GM23248 (cell line): Measurements from ENCODE around the gene SLC35A3. TPM values are rescaled to one million over a fixed set of nuclear protein-coding genes. Genes with fewer than 3 reads are reported as not detected.
A peak's percentile ranks its signal among the peaks of the same experiment; 100 is the strongest.

ENCODE experiments used
- DNase-seq: peaks from one replicate; pipeline ENCODE4 v3.0.0-alpha.2; 2015
- H2AFZ ChIP-seq: fragments of 200-600 bp; sonication (generic); 2 replicates; pipeline ENCODE4 v1.6.1; 2016; ENCODE audit warnings: antibody characterized with exemption
- H3F3A ChIP-seq: fragments of 200-600 bp; sonication (generic); 2 replicates; pipeline ENCODE4 v1.6.1; 2016; ENCODE audit warnings: mild to moderate bottlenecking, antibody characterized with exemption, mixed run types; ENCODE audit not compliant: insufficient read depth
- H3K27ac ChIP-seq: fragments of 200-600 bp; sonication (generic); 2 replicates; pipeline ENCODE4 v1.5.1; 2016; ENCODE audit warnings: mild to moderate bottlenecking
- H3K27me3 ChIP-seq: fragments of 200-600 bp; sonication (generic); replicated peaks from 2 replicates; pipeline ENCODE4 v1.6.1; 2016; ENCODE audit warnings: mild to moderate bottlenecking; ENCODE audit not compliant: insufficient read depth
- H3K36me3 ChIP-seq: fragments of 200-600 bp; sonication (generic); 2 replicates; pipeline ENCODE4 v1.6.1; 2016; ENCODE audit warnings: low read depth, mild to moderate bottlenecking
- H3K4me1 ChIP-seq: fragments of 200-600 bp; sonication (generic); 2 replicates; pipeline ENCODE4 v1.6.1; 2016; ENCODE audit warnings: mild to moderate bottlenecking; ENCODE audit not compliant: insufficient read depth
- H3K4me2 ChIP-seq: fragments of 200-600 bp; sonication (generic); one replicate; pipeline ENCODE4 v1.6.1; 2016; ENCODE audit warnings: mild to moderate bottlenecking; ENCODE audit not compliant: unreplicated experiment
- H3K4me3 ChIP-seq: fragments of 200-600 bp; sonication (generic); 2 replicates; pipeline ENCODE4 v1.5.1; 2016; ENCODE audit warnings: mild to moderate bottlenecking
- H3K79me2 ChIP-seq: fragments of 200-600 bp; sonication (generic); 2 replicates; pipeline ENCODE4 v1.6.1; 2016; ENCODE audit warnings: mild to moderate bottlenecking; ENCODE audit not compliant: insufficient read depth
- H3K9ac ChIP-seq: fragments of 200-600 bp; sonication (generic); 2 replicates; pipeline ENCODE4 v1.6.1; 2016; ENCODE audit warnings: mild to moderate bottlenecking
- H3K9me2 ChIP-seq: fragments of 200-600 bp; sonication (generic); 2 replicates; pipeline ENCODE4 v1.6.1; 2016; ENCODE audit warnings: mixed run types, mild to moderate bottlenecking, moderate library complexity; ENCODE audit not compliant: insufficient read depth
- H3K9me3 ChIP-seq: fragments of 200-600 bp; sonication (generic); one replicate; pipeline ENCODE4 v1.6.1; 2017; ENCODE audit warnings: low read depth
- H4K20me1 ChIP-seq: fragments of 200-600 bp; sonication (generic); 2 replicates; pipeline ENCODE4 v1.6.0; 2016; ENCODE audit not compliant: insufficient read depth
- EZH2 ChIP-seq: fragments of 200-600 bp; sonication (generic); IDR thresholded peaks from 2 replicates; pipeline ENCODE4 v1.6.1; 2018; ENCODE audit warnings: antibody characterized with exemption, mild to moderate bottlenecking; ENCODE audit not compliant: insufficient read depth, poor library complexity, severe bottlenecking
- EZH2phosphoT487 ChIP-seq: fragments of 200-600 bp; sonication (generic); IDR thresholded peaks from 2 replicates; pipeline ENCODE4 v1.6.1; 2018; ENCODE audit warnings: antibody characterized with exemption, moderate library complexity, mild to moderate bottlenecking, low read depth; ENCODE audit not compliant: insufficient read depth
- WGBS, 2 experiments: methylation state at CpG; one replicate each; pipeline ENCODE4 v1.1.6; 2015 to 2017; ENCODE audit warnings: low lambda C conversion rate in 2 of 2, low coverage in 1 of 2; ENCODE audit errors: missing lambda C conversion rate in 2 of 2; 5-methylcytosine and 5-hydroxymethylcytosine counted together
- in situ Hi-C: fragments of 300-500 bp; cut with MboI; formaldehyde crosslinking; loops from 2 replicates; pipeline ENCODE4 v1.15.0; 2020
- polyA plus RNA-seq: library from polyadenylated mRNA; unstranded; fragments of >200 nt; fragmentation: Nextera tagmentation; extraction: Ambion mirVana; gene quantifications from 2 replicates; pipeline ENCODE4 v1.2.1, GENCODE V29; 2016
- total RNA-seq: library from RNA; depleted of rRNA; stranded (reverse); fragments of >200 nt; shearing (Covaris generic); gene quantifications from 2 replicates; pipeline ENCODE4 v1.2.3, GENCODE V29; 2014

Gene SLC35A3
- total and polyA plus RNA-seq, 2 experiments from 2014 or later, result 30.7 to 46.0 TPM

DNA sequence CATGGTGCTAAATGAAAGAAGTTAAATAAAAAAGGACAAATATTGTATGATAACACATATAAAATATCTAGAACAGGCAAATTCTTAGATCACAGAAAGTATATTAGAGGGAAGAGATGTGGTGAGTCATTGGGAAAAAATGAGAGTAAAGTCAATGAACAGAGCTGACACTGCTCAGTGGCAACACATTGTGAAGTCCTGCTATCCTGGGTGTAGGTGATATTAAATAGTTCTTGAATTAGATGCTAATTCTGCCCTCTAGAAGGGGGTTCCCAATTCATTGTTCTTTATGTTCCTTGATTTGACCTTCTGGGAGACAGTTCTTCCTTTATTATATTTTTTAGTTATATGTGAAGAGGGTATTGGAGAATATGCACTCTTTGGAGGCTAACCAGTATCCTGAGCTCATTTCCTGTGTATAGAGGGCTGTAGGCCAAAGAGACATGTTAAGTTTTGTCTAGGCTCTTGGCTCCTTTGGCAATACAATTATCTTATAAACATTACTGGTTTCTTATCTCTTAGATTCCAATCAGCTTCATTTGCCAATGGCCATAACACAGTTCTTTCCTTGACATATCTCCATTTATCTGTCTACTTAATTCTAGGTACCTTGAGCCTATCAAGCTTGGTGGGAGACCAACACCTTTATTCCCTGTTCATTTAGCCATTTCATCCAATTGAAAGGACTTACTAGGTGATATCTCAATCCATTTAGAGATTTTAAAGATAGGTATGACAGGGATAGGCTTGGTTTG, 6.6 kb upstream of the SLC35A3 start:
- no peak for TF ChIP-seq EZH2
- Histone ChIP-seq H3F3A (peaks cover 18% of the 10 kb centered on the region), H3K4me1 (peaks cover 17% of the 10 kb centered on the region), H3K79me2 (no peaks in the 10 kb centered on the region), H3K9ac (no peak overlapping the region), H4K20me1 (no peaks in the 10 kb centered on the region), H3K27me3 (no peaks in the 10 kb centered on the region), H3K9me2 (no peaks in the 10 kb centered on the region), H3K4me2 (no peak overlapping the region), H3K27ac (peak overlapping the region; percentile 19), H3K9me3 (no peaks in the 10 kb centered on the region), H3K36me3 (no peaks in the 10 kb centered on the region), H2AFZ (peak overlapping the region; percentile 19; the same call in 1 of the 2 replicates), H3K4me3 (no peak overlapping the region)
- in situ Hi-C loops, result no loop called here
- peak; percentile 71 for DNase-seq

DNA sequence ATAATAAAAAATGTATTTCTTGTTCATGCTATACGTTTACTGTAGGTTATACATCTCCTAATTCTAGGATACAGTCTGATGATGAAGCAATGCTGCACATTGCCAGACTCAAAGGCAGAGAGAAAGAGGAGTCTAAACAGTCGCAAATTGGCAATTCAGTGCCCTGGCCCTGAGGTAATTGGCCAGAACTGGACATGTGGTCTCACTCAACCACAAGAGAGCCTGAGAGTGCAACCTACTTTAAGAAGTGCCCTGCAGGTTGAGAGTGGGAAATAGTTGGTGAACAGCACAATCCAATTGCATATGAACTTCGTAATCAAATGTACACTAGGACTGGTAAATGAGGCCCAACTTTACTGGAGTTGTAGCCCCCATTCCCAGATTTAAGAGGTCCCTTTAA, 5.0 kb upstream of the SLC35A3 start:
- no peaks in the 10 kb centered on the region for H3K9me2 ChIP-seq
- peaks cover 22% of the 10 kb centered on the region for H3K4me1 ChIP-seq
- H2AFZ ChIP-seq, result no peak overlapping the region
- no peak overlapping the region for H3K4me3 ChIP-seq
- H3K79me2 ChIP-seq, result no peaks in the 10 kb centered on the region
- H3F3A ChIP-seq, result peaks cover 18% of the 10 kb centered on the region
- no peaks in the 10 kb centered on the region for H3K36me3 ChIP-seq
- H3K27me3 ChIP-seq, result no peaks in the 10 kb centered on the region
- in situ Hi-C loops, result no loop called here
- H3K4me2 ChIP-seq, result no peak overlapping the region
- TF ChIP-seq EZH2phosphoT487 (no peak), EZH2 (no peak)
- no peaks in the 10 kb centered on the region for H4K20me1 ChIP-seq
- WGBS, 2 experiments, result 64 to 73% methylated on average over 3 of the region's 3 CpGs
- no peak for DNase-seq
- H3K27ac ChIP-seq, result no peak overlapping the region
- H3K9me3 ChIP-seq, result no peaks in the 10 kb centered on the region
- H3K9ac ChIP-seq, result no peak overlapping the region

DNA sequence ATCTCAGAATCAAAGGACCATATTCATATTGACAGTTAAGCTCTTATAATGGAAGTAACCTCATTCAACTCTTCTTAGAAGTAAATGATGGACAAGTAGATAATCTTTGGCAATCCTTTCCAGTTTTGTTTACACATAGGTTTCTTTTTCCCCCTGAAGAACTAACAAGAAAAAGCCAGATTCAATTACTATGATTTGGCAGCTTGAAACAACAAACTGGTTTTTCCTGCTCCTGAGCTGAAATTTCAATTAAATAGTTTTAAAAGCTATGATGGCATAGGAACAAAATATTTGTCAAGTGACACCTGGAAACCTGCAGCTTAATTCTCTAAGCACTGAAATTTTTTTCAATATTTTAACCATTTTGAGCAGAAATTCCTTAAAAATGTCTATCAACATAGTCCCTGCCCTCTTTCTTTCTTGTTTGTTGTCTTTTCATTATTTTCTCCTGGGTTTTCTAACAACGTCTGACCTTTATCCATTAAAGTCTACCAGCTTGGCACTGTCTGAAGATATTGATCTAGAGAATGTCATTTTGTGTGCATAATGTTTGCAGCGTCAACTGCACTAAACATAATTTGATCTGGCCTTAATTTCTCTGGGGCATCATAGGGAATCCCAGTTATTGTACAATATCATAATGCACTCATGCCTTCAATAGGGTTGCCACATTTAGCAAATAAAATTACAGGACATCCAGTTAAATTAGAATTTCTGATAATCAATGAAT, 4.0 kb upstream of the SLC35A3 start:
- Histone ChIP-seq H3K4me1 (peaks cover 25% of the 10 kb centered on the region), H3K9ac (no peak overlapping the region), H2AFZ (no peak overlapping the region), H3K27me3 (no peaks in the 10 kb centered on the region), H3K4me2 (no peak overlapping the region), H3K9me3 (no peaks in the 10 kb centered on the region), H3K4me3 (no peak overlapping the region), H4K20me1 (no peaks in the 10 kb centered on the region), H3F3A (peaks cover 22% of the 10 kb centered on the region), H3K27ac (no peak overlapping the region), H3K9me2 (no peaks in the 10 kb centered on the region), H3K36me3 (no peaks in the 10 kb centered on the region), H3K79me2 (peaks cover 6% of the 10 kb centered on the region)
- 67 to 73% methylated on average over 2 of the region's 2 CpGs for WGBS, 2 experiments
- DNase-seq, result no peak
- in situ Hi-C loops, result no loop called here
- no peak for TF ChIP-seq EZH2
- TF ChIP-seq EZH2phosphoT487, result no peak

DNA sequence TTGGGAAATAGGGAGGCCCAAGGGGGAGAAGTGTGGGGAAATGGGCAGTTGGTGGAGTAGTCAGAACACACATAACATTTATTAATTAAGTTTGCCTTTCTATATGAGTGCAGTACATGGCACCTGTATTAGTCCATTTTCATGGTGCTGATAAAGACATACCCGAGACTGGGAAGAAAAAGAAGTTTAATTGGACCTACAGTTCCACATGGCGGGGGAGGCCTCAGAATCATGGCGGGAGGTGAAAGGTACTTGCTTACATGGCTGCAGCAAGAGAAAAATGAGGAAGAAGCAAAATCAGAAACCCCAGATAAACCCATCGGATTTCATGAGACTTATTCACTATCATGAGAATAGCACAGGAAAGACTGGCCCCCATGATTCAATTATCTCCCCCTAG, 1.6 kb upstream of the SLC35A3 start:
- Histone ChIP-seq H3K9me3 (no peaks in the 10 kb centered on the region), H3K9ac (no peak overlapping the region), H3K4me3 (no peak overlapping the region), H3F3A (peaks cover 16% of the 10 kb centered on the region), H3K9me2 (no peaks in the 10 kb centered on the region), H3K4me2 (no peak overlapping the region), H3K27ac (no peak overlapping the region), H3K36me3 (no peaks in the 10 kb centered on the region), H3K79me2 (peaks cover 30% of the 10 kb centered on the region), H3K4me1 (peaks cover 30% of the 10 kb centered on the region), H4K20me1 (no peaks in the 10 kb centered on the region), H2AFZ (no peak overlapping the region), H3K27me3 (no peaks in the 10 kb centered on the region)
- in situ Hi-C loops, result no loop called here
- no peak for DNase-seq
- no peak for TF ChIP-seq EZH2
- TF ChIP-seq EZH2phosphoT487, result no peak
- WGBS, 2 experiments, result 92 to 94% methylated on average over 4 of the region's 4 CpGs
